Panc1 (cell line): ENCODE results near the gene ADRB1.

Experiments used
- CTCF ChIP-seq: fragments of 450-650 bp; IDR thresholded peaks from 2 replicates; pipeline ENCODE4 v1.5.1; 2017; ENCODE audit warnings: mild to moderate bottlenecking
- REST ChIP-seq, 2 experiments: IDR thresholded peaks; 2 replicates each; pipeline ENCODE4 v1.6.1; 2011 to 2012; ENCODE audit warnings: low read depth in 2 of 2, control low read depth in 1 of 2, low read length in 1 of 2, mild to moderate bottlenecking in 1 of 2, moderate library complexity in 1 of 2; ENCODE audit not compliant: insufficient read depth in 1 of 2

- TF ChIP-seq CTCF (no peak), REST (IDR thresholded peaks at IDR 0.05; ENCODE audit: insufficient read depth in 1 of 2, low read depth in 2 of 2, low read length in 1 of 2) (no peak)
Observed at GRCh38 chr10:114084215-114084614, 40.5 kb downstream of the ADRB1 start.
